HS-27A (cell line): ENCODE data around the gene GSC2.

Experiments
- DNase-seq: peaks from one replicate; pipeline ENCODE4 v3.0.0-alpha.2; 2012; ENCODE audit warnings: low read depth, missing footprints

GSC2 gene, protein sequence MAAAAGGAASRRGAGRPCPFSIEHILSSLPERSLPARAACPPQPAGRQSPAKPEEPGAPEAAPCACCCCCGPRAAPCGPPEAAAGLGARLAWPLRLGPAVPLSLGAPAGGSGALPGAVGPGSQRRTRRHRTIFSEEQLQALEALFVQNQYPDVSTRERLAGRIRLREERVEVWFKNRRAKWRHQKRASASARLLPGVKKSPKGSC

DNA sequence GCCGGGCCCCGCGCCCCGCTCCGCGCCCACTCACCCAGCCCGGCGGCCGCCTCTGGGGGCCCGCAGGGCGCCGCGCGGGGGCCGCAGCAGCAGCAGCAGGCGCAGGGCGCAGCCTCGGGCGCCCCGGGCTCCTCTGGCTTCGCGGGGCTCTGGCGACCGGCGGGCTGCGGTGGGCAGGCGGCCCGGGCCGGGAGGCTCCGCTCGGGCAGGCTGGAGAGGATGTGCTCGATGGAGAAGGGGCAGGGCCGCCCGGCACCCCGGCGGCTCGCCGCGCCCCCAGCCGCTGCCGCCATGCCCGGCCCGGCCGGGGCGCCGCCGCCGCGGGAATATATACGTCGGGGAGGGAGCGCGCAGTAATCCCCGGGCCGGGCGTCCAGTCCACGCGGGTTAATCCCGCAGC lies at the start of gene GSC2:
Gene GSC2 (minus strand): TSS at position 302 of the 400 bp plus-strand sequence. CDS start 9 bp downstream, at position 293.
- DNase-seq: no peak

DNA sequence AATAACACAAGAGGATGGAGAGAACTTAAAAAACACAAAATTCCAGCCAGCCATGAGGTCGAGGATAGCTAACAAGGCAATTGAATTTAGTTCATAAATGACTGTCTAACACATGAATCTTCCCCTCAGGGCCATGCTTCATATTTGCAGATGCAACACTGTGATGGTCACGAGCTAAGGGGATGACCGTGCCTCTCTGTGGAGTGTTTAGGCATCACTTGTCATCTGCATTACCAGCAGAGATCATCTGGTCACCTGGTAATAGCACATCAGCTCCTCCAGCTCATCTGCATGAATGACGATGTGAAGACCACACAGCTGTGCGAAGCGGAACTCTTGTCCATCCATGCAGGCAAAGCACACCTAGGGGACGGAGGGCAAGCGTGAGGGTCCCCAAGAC lies 49.4 kb upstream of the GSC2 start:
- DNase-seq: no peak

DNA sequence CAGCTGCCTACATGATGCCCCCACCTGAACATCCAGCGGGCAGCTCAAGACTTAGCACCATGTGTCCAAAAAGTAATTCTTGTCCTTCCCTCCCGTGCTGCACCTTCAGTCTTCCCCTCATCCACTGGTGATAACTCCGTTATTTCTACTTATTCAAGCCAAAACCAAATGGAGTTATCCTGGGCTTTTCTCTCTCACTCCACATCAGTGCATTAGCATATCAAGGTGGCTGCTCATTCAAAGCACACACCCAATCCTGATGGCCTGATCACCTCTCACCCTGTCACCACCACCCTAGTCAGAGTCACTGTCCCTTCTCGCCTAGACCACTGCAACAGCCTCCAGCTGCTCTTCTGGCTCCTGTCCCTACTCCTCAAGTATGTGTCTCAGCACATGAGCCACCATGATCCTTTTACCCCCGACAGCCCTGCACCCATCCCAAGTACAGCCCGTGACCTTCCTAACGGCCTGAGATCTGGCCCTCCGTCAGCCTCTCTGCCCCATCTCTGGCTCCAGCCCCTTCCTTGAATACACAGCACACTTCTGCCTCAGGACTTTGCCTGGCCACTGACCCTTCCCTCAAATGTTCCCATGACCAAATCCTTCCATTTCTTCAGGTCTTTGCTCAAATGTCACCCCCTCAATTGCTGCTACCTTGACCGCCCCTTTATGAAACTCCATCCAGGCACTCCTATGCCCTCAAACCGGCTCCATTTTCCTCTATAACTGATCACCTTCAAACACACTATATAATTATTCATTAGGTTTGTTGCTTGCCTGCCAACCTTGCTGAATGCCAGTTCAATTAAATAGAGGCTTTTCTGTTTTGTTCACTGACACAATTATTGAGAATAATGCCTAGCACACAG lies 48.1 kb upstream of the GSC2 start:
- no peak for DNase-seq

DNA sequence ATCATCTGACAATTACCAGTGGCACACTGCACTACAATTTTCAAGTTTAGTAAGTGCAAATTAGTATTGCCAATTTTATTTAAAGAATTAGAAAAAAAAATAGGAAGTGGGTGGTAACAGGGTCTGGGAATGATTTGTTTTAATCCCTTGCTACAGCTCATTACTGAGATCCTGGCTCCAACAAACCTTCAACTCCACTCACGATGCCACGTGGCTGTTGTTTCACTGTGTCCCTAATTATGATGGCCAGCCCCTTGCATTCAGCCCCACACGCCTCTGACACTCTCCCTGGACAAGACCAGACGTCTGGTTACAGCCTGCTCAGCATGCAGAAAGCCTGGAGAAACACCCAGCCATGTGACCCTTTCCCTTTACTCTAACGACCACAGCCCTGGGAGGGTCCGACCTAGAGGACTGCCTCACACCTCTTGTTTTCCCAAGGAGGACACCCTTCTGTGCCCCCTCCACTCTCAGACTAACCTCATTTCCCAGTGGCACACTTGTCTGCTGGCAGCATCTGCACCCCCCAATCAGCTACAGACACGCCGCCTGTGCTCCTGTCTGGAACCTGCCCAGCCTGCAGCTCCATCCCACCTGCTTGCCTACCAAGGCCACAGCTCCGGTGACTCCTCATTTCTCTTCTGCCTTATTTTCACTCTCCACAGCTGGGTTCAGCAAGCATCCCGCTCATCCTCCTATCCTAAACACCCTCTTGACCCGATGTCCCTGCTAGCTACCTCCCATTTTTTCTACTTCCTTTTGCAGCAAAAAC lies 46.9 kb upstream of the GSC2 start:
- DNase-seq: no peak

DNA sequence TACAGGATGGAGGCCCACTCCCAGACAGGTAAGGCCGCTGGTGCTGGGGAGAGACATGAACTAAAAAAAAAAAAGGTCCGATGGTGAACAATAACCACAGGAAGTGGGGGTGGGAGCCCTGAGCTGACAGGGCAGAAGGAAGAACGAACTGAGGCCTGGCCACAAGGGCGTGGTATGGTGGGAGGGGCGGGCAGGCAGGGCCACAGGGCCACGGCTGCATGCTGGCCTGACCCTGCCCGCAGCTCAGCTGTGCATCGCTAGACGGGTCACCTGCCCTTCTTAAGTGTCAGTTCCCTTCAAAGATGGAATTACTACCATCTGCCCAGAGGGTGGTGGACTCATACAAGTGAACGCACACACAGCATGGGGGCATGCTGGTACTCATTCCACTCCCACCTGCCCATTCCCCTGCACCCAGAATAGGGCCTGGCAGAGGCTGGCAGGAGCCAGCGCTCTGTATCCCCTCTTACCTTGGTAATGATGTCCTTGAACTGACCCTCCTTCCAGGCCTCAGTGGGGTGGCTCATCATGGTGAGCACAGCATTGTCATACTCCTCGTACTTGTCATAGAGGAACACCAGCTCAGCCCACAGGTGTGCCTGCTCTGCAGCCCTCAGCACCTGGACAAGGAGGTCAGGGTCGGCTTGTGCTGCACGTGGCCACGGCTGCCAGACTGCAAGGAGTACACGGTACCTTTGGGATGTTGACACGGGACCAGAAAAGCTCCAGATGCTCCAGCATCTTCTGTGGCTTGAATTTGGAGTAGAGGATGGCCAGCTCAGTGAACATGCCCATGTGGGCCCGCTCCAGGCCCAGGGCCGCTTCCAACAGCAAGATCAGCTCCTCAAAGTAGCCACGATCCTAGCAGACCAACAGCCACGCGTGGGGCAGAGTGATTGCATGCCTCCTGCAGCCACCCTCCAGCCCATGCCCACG lies 46.0 kb upstream of the GSC2 start:
- no peak for DNase-seq

DNA sequence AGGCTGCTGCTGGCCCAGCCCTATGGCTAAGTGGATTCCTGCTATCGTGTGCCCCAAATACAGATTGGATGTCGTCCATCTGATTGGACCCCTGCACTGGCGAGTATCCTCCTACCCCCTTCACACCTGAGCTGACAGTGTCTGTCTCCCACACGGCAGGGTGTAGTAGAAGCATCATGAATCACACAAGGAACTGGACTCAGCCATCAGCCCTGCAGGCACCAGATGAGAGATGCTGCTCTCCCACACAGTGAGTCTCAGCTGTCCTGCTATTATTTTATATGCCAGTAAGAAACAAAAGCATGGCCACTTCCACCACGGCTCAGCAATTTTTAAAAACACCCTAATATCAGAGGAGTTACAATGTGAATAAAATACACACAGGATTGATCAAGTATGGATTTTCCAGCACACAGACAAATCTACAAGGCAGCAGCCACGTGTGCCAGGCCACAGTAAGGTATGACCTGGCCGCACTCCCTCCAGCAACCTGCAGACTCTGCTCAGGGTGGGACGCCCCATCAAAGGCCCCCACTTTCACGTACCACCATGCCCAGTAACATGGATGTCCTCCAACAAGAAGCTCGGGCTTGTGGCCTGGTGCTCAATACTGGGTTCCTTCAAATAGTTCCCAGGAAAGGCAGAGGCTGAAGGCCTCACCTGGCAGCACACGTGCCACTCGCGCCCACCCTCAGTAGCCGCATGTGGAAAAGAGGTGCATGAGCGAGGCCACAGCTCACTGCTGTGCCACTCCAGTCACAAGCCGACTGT lies 44.9 kb upstream of the GSC2 start:
- DNase-seq: no peak

DNA sequence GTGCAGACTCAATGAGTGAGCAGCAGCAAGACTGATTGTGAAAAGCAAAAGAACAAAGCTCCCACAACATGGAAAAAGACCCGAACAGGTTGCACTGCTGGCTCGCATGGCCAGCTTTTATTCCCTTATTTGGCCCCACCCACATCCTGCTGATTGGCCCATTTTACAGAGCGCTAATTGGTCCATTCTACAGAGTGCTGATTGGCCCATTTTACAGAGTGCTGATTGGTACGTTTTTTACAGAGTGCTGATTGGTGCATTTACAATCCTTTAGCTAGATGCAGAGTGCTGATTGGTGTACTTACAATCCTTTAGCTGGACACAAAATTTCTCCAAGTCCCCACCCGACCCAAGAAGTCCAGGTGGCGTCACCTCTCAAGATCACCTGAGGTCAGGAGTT lies 43.8 kb upstream of the GSC2 start:
- no peak for DNase-seq

DNA sequence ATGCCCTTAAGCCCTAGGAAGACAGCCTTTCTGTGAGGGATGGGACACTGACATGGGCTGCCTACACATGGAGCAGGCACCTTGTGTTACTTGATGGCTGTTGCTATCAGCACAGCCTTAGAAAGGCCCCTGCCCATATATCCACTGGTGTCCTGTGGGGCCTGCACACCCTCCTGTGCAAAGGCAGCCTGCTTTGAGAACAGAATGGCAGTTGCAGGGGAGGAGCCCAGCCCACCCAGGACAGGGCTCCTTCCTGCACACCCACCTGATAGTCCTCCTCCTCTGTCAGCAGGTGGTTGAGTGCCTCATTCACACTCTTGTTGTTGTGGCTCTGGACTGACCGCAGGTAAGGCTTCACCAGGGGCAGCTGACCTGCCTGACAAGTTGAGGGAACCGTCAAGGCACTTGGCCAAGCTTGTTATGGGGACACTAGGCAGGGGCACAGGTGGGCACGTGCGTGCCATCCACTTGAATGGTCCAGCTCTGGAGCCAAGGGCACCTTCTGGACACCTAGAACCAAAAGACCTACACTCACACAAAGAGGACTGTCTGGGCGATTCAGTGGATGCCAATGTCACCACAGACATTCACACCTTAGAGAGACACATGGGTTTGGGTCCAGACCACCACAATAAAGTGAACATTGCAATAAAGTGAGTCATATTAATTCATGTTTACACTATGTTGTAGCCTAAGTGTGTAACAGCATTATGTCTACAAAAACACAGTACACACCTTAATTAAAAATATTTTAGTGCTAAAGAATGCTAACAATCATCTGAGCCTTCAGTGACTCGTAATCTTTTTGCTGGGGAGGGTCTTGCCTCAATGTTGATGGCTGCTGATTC lies 37.8 kb upstream of the GSC2 start:
- DNase-seq: no peak

DNA sequence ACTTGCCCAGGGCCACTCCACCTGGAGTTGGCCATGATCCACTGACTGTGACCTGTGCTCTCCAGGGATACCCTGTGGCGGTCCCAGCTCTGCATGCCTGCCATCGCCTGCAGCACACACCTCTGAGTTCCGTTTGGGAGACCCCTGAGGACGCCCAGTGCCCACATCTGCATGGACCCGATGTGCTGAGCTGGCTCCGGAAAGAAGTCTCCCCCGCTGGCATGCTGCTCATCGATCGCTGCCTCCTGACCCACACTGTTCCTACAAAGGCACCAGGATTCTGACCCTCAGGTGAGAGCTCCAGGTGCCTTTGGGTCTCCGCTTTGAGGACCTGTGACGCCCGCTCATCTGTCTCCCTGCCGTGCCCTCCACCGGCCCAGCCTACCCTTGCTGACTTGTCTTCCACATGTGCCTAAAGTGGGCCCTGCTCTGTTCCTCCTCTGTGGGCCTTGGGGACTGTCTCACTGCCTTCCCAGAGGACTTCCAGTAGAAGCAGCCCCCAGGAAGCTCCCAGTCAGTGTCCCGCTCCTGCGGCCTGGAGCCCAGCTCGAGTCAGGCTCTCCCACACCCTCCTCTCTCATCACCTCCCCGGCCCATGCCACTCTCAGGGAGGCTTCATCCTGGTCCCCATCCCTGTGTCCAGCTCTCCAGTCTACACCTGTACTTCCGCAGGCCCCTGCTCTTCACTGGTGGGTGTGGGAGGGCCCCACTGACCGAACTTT lies 34.3 kb upstream of the GSC2 start:
- no peak for DNase-seq

DNA sequence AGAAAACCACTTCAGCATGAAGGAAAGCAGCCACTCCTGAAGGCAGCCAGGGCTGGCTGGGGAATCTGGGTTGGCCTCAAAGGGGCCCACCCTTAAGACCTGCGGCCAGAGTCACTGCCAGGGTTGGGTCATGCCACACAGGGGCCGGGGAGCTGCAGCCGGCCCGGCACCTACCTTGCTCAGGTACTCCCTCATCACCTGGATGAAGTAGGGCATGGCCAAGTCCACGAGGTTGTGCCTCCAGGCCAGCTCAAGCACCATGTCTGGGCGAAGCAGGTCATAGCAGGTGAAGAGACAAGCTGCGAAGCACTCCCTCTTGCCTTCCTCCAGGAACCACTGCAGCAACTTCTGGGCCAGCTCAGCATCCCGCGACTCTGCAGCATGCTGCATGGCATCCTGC lies 33.1 kb upstream of the GSC2 start:
- DNase-seq: no peak

DNA sequence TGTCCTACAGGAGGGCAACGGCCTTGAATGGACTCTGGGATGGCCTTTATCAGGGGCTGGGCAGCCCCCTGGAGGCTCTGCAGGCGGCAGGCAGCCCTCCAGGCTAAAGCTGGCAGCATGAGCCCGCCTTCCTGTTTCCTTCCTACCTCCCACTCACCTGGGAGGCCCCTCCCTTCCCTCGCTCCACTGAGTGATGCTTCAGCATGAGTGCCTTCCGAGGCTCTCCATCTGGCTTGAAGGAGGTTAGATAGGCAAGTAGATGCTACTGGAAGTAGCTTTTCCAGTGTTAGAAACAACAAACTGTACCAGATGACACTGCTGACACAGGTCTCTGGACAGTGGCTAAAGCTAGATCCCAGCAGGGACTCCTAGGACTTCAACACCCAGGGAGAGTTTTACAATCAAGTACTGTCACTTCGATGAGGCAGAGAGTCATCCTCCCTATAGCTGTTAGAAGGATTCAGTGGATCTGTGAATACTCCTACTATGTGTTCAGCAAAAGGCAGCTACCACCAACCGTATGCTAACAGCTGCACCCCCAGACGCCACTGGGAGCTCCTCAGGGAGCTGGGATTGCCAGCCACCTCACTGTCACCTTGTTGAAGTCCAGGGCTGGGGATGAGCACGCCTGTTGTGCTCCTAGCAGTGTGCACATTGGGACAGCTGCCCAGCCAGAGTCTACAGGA lies 32.5 kb upstream of the GSC2 start:
- DNase-seq: no peak

DNA sequence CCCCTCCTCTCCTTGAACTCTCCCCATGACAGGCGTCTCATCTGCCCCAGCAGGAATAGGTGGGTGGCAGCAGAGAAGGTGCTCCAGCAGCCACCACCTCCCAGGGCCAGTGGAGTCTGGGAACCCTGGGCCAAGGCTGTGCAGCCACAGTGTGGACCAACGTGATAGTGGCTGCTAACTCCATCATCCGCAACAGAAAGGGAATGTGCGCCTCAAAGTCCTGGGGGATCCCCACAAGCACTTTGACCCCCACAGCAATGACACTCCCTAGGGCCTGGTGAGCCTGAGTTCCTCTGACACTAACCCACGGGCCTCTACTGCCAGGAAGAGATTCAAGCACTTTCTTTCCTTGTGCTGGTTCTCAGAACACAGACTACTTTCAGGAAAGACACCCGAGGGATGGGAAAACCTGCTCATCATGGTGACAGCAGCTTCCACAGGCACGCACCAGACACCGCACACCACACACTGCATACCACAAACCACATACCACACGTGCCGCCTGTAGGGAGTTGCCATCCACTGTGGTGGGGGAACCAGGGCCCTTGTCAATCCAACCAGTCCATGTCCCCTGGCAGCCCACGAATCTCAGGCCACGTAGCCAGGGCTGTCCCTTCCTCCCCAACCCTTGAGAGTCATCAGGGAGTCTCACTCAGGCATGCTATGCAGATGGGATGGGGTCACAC lies 31.8 kb upstream of the GSC2 start:
- DNase-seq: no peak

DNA sequence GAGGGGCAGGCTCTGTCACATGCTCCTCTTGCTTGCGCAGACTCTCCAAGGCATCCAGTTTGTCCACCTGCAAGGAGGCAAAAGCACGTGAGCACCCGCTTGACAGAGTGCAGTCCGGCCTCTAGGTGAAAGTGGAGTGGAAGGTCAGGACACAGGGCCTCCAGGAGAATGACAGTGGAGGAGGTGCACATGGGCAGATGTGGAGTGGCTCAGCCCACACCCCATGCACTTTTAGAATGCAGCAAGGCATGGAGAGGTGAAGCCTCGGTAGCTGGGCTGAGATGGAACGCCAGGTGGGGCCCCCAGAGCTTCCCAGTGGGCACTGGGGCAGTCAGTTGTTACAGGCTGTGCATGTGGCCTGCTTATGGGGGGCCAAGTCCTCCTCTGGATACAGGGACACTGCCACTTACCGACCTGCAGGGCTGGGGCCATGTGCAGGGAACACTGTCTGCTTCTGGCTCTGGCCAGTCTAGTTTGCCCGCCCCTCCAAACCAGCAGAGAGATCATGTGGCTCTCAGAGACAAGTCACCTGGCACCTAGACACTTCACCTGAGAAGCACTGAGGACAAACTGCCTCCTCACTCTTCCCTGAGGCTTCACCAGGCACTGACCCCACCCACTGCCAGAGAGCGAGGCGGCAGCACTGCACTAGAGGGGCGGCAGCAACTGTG lies 30.8 kb upstream of the GSC2 start:
- no peak for DNase-seq

DNA sequence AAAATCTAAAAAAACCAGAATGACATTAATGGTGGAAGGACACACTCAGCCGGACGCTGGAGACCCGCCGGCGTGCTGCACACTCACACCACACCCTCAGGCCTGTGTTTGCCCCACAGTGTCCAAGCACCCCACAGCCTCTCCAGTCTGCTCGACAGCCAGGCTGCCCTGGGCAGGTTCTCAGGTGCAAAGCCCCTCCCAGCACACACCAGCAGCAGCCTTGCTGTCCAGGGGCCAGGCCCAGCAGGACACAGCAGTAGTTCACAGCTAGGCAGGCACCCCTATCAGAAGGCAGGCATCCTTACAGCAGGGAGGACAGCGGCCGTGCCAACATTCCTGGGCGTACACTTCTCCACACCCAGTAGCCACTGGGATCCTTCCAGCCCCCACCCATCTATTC lies 30.1 kb upstream of the GSC2 start:
- DNase-seq: no peak

DNA sequence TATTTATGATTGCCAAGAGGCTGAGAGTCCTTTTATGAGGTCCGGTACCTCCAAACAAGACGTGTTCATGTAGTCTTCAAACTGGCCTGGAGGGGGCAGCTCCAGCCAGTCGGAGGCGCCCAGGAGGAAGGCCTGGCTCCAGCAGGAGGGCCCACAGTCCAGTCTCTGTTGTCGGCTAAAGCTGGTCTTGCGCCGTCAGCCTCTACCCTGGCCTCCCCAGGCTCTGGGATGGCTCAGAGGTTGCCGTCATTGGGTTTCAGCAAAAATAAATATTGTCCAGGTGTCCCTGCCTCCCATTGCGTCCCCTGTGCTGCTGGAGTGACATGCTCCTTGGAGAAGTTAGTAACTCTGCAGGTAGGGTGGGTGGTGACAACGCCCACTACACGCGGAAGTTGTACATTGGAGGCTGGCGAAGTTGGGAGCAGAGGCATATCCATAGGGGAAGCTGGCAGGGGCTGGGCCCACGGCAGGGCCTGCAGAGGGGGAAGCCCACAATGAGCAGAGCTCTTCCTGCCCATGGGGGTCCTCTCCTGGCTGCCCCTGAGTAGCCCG lies 29.5 kb upstream of the GSC2 start:
- DNase-seq: peak; percentile 34

DNA sequence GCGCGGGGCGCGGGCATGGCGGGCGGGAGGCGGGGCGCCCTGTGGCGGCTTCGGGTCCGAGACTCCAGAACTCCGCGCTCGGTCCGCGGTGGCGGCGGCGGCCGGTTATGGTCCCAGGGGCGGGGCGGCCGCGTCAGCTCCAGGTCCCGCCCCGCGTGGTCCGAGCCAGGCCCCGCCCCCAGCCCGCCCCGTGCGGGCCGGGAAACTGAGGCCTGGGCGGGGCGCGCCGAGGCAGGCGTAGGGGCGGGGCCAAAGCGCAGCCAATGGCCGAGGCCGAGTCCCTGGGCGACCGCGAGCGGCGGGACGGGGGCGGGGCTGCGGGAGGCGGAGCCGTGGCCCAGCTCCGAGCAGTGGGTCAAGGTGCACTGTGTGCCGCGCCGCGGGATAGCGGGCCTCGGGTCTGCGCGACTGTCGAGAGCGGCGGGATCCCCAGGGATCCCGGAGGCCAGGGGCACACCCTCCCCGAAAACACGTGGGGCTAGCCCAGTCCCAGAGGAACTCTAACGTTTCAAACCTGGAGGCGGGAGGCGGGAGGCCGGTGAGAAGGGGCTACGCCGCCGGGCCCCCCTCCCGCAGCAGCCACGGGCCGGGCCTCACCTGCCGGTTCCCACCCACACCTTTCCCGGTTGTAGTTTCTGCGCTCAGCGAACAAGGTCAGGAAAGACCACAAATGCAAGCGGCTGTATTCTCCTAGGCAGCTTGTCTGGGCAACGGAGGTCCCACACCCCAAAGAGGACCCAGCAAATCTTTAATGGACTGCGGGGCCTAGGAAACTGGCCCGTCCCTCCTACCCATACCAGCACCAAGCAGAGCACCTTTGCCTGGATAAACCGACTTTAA lies 28.8 kb upstream of the GSC2 start, which contains the start of gene SLC25A1:
Gene SLC25A1 (minus strand): TSS at position 80 of the 840 bp plus-strand sequence. CDS start 63 bp downstream, at position 17.
- peak; percentile 33 for DNase-seq
